ENCODE results near the gene PTPN4.

Gene PTPN4

GRCh38 chr2:119860924-119861323, 101.2 kb downstream of the PTPN4 start:
- no peak for DNase-seq

GRCh38 chr2:119862127-119862889, 102.6 kb downstream of the PTPN4 start:
- DNase-seq: no peak

GRCh38 chr2:119864318-119864717, 104.6 kb downstream of the PTPN4 start:
- DNase-seq: no peak

GRCh38 chr2:119871725-119872124, 112.0 kb downstream of the PTPN4 start:
- no peak for DNase-seq

GRCh38 chr2:119873350-119874315, 113.9 kb downstream of the PTPN4 start:
- DNase-seq: no peak

GRCh38 chr2:119879502-119879901, 119.8 kb downstream of the PTPN4 start:
- DNase-seq: no peak

- no peak for DNase-seq
These were observed 129.0 kb downstream of the PTPN4 start for GRCh38 chr2:119888680-119889079.

- no peak for DNase-seq
These were observed 138.1 kb downstream of the PTPN4 start for GRCh38 chr2:119897736-119898395.

GRCh38 chr2:119901013-119901412, 141.3 kb downstream of the PTPN4 start:
- DNase-seq: no peak

GRCh38 chr2:119910566-119910965, 150.8 kb downstream of the PTPN4 start:
- DNase-seq: no peak

- DNase-seq: no peak
These were observed 154.5 kb downstream of the PTPN4 start for GRCh38 chr2:119914266-119914665.

- DNase-seq: no peak
These were observed 162.1 kb downstream of the PTPN4 start for GRCh38 chr2:119921825-119922224.

GRCh38 chr2:119922699-119923098, 163.0 kb downstream of the PTPN4 start:
- no peak for DNase-seq

GRCh38 chr2:119929537-119929936, 169.8 kb downstream of the PTPN4 start:
- no peak for DNase-seq

GRCh38 chr2:119932809-119933208, 173.1 kb downstream of the PTPN4 start:
- DNase-seq: no peak

- no peak for DNase-seq
These were observed 174.6 kb downstream of the PTPN4 start for GRCh38 chr2:119934319-119934718.

GRCh38 chr2:119937680-119938079, 178.0 kb downstream of the PTPN4 start:
- no peak for DNase-seq

- no peak for DNase-seq
These were observed 180.2 kb downstream of the PTPN4 start for GRCh38 chr2:119939915-119940314.

- DNase-seq: no peak
These were observed 181.1 kb downstream of the PTPN4 start for GRCh38 chr2:119940856-119941255.

GRCh38 chr2:119941388-119941787, 181.7 kb downstream of the PTPN4 start:
- no peak for DNase-seq

GRCh38 chr2:119941981-119942513, 182.3 kb downstream of the PTPN4 start:
- DNase-seq: no peak

GRCh38 chr2:119943058-119943457, 183.3 kb downstream of the PTPN4 start:
- no peak for DNase-seq

- DNase-seq: no peak
These were observed 187.8 kb downstream of the PTPN4 start for GRCh38 chr2:119947535-119947934.

Measured in GOT3 (cell line).